Measurements from ENCODE around the gene YBEY.
"Not testable (repeated sequence)": the region's sequence is repeated elsewhere in the genome, so short reads cannot be mapped to it uniquely, and the experiment has no call there.

The YBEY gene

GRCh38 chr21:46285761-46286647, at the start of gene YBEY:
TSS of gene YBEY (plus strand) at chr21:46286342. CDS start at chr21:46286914, 572 bp downstream.
- Histone ChIP-seq H3K27ac (ENCODE audit: low read depth in 2 of 2, low read length in 2 of 2) (peak within 1 kb of the TSS; percentile 95 to 96), H3K4me3 (ENCODE audit: low read length in 2 of 2) (peak within 1 kb of the TSS; percentile 82 to 96), H3K9ac (ENCODE audit: low read depth in 1 of 2, low read length in 2 of 2) (peak within 1 kb of the TSS; percentile 80 to 91), H3K36me3 (ENCODE audit: control insufficient read depth in 2 of 2, insufficient read depth in 2 of 2, low read length in 2 of 2) (peaks cover 14 to 16% of the 10 kb centered on the region in 2 donors), H3K4me1 (ENCODE audit: control insufficient read depth in 2 of 2, insufficient read depth in 2 of 2, low read length in 2 of 2) (peaks cover 26 to 40% of the 10 kb centered on the region in 2 donors), H3K27me3 (ENCODE audit: control insufficient read depth in 2 of 2, insufficient read depth in 2 of 2, low read length in 2 of 2) (no peaks in the 10 kb centered on the region), H3K9me3 (ENCODE audit: control insufficient read depth in 2 of 2, low read length in 2 of 2) (no peaks in the 10 kb centered on the region)

- no peaks in the 10 kb centered on the region for H3K4me1 ChIP-seq (ENCODE audit: control insufficient read depth in 2 of 2, insufficient read depth in 2 of 2, low read length in 2 of 2)
- no peak overlapping the region for H3K4me3 ChIP-seq (ENCODE audit: low read length in 2 of 2)
- H3K27me3 ChIP-seq (ENCODE audit: control insufficient read depth in 2 of 2, insufficient read depth in 2 of 2, low read length in 2 of 2) = no peaks in the 10 kb centered on the region
- no peaks in the 10 kb centered on the region for H3K9me3 ChIP-seq (ENCODE audit: control insufficient read depth in 2 of 2, low read length in 2 of 2)
- no peak overlapping the region for H3K9ac ChIP-seq (ENCODE audit: low read depth in 1 of 2, low read length in 2 of 2)
- no peak overlapping the region for H3K27ac ChIP-seq (ENCODE audit: low read depth in 2 of 2, low read length in 2 of 2)
- H3K36me3 ChIP-seq (ENCODE audit: control insufficient read depth in 2 of 2, insufficient read depth in 2 of 2, low read length in 2 of 2) = peaks cover 63 to 69% of the 10 kb centered on the region in 2 donors
These were observed 48.7 kb upstream of the YBEY start for GRCh38 chr21:46237474-46237873.

GRCh38 chr21:46239817-46240325, 46.3 kb upstream of the YBEY start:
- Histone ChIP-seq H3K9ac (ENCODE audit: low read depth in 1 of 2, low read length in 2 of 2) (no peak overlapping the region), H3K4me3 (ENCODE audit: low read length in 2 of 2) (no peak overlapping the region), H3K9me3 (ENCODE audit: control insufficient read depth in 2 of 2, low read length in 2 of 2) (no peaks in the 10 kb centered on the region), H3K36me3 (ENCODE audit: control insufficient read depth in 2 of 2, insufficient read depth in 2 of 2, low read length in 2 of 2) (peaks cover 72 to 77% of the 10 kb centered on the region in 2 donors), H3K27me3 (ENCODE audit: control insufficient read depth in 2 of 2, insufficient read depth in 2 of 2, low read length in 2 of 2) (no peaks in the 10 kb centered on the region), H3K4me1 (ENCODE audit: control insufficient read depth in 2 of 2, insufficient read depth in 2 of 2, low read length in 2 of 2) (no peaks in the 10 kb centered on the region), H3K27ac (ENCODE audit: low read depth in 2 of 2, low read length in 2 of 2) (no peak overlapping the region)

- H3K27me3 ChIP-seq (ENCODE audit: control insufficient read depth in 2 of 2, insufficient read depth in 2 of 2, low read length in 2 of 2); H3K9ac ChIP-seq (ENCODE audit: low read depth in 1 of 2, low read length in 2 of 2); H3K4me3 ChIP-seq (ENCODE audit: low read length in 2 of 2); H3K9me3 ChIP-seq (ENCODE audit: control insufficient read depth in 2 of 2, low read length in 2 of 2); H3K27ac ChIP-seq (ENCODE audit: low read depth in 2 of 2, low read length in 2 of 2); H3K4me1 ChIP-seq (ENCODE audit: control insufficient read depth in 2 of 2, insufficient read depth in 2 of 2, low read length in 2 of 2): not testable (repeated sequence)
- H3K36me3 ChIP-seq (ENCODE audit: control insufficient read depth in 2 of 2, insufficient read depth in 2 of 2, low read length in 2 of 2) = peaks cover 72 to 77% of the 10 kb centered on the region in 2 donors
These were observed 44.6 kb upstream of the YBEY start for GRCh38 chr21:46241577-46241976.

- peaks cover 76 to 81% of the 10 kb centered on the region in 2 donors for H3K36me3 ChIP-seq (ENCODE audit: control insufficient read depth in 2 of 2, insufficient read depth in 2 of 2, low read length in 2 of 2)
- no peaks in the 10 kb centered on the region for H3K27me3 ChIP-seq (ENCODE audit: control insufficient read depth in 2 of 2, insufficient read depth in 2 of 2, low read length in 2 of 2)
- H3K4me3 ChIP-seq (ENCODE audit: low read length in 2 of 2) = no peak overlapping the region
- no peak overlapping the region for H3K27ac ChIP-seq (ENCODE audit: low read depth in 2 of 2, low read length in 2 of 2)
- no peak overlapping the region for H3K9ac ChIP-seq (ENCODE audit: low read depth in 1 of 2, low read length in 2 of 2)
- no peaks in the 10 kb centered on the region for H3K9me3 ChIP-seq (ENCODE audit: control insufficient read depth in 2 of 2, low read length in 2 of 2)
- H3K4me1 ChIP-seq (ENCODE audit: control insufficient read depth in 2 of 2, insufficient read depth in 2 of 2, low read length in 2 of 2) = no peaks in the 10 kb centered on the region
These were observed 42.8 kb upstream of the YBEY start for GRCh38 chr21:46243325-46243724.

GRCh38 chr21:46243960-46244361, 42.2 kb upstream of the YBEY start:
- H3K36me3 ChIP-seq (ENCODE audit: control insufficient read depth in 2 of 2, insufficient read depth in 2 of 2, low read length in 2 of 2) = peaks cover 77 to 81% of the 10 kb centered on the region in 2 donors
- no peaks in the 10 kb centered on the region for H3K27me3 ChIP-seq (ENCODE audit: control insufficient read depth in 2 of 2, insufficient read depth in 2 of 2, low read length in 2 of 2)
- H3K9ac ChIP-seq (ENCODE audit: low read depth in 1 of 2, low read length in 2 of 2) = no peak overlapping the region
- no peaks in the 10 kb centered on the region for H3K9me3 ChIP-seq (ENCODE audit: control insufficient read depth in 2 of 2, low read length in 2 of 2)
- no peaks in the 10 kb centered on the region for H3K4me1 ChIP-seq (ENCODE audit: control insufficient read depth in 2 of 2, insufficient read depth in 2 of 2, low read length in 2 of 2)
- H3K27ac ChIP-seq (ENCODE audit: low read depth in 2 of 2, low read length in 2 of 2) = no peak overlapping the region
- H3K4me3 ChIP-seq (ENCODE audit: low read length in 2 of 2) = no peak overlapping the region

GRCh38 chr21:46244602-46245001, 41.5 kb upstream of the YBEY start:
- H3K9ac ChIP-seq (ENCODE audit: low read depth in 1 of 2, low read length in 2 of 2) = no peak overlapping the region
- no peak overlapping the region for H3K4me3 ChIP-seq (ENCODE audit: low read length in 2 of 2)
- no peak overlapping the region for H3K27ac ChIP-seq (ENCODE audit: low read depth in 2 of 2, low read length in 2 of 2)
- H3K36me3 ChIP-seq (ENCODE audit: control insufficient read depth in 2 of 2, insufficient read depth in 2 of 2, low read length in 2 of 2) = peaks cover 75 to 80% of the 10 kb centered on the region in 2 donors
- H3K27me3 ChIP-seq (ENCODE audit: control insufficient read depth in 2 of 2, insufficient read depth in 2 of 2, low read length in 2 of 2) = no peaks in the 10 kb centered on the region
- H3K4me1 ChIP-seq (ENCODE audit: control insufficient read depth in 2 of 2, insufficient read depth in 2 of 2, low read length in 2 of 2) = no peaks in the 10 kb centered on the region
- H3K9me3 ChIP-seq (ENCODE audit: control insufficient read depth in 2 of 2, low read length in 2 of 2) = no peaks in the 10 kb centered on the region

GRCh38 chr21:46245213-46245915, 40.8 kb upstream of the YBEY start:
- Histone ChIP-seq H3K36me3 (ENCODE audit: control insufficient read depth in 2 of 2, insufficient read depth in 2 of 2, low read length in 2 of 2) (peaks cover 74 to 79% of the 10 kb centered on the region in 2 donors), H3K4me1 (ENCODE audit: control insufficient read depth in 2 of 2, insufficient read depth in 2 of 2, low read length in 2 of 2) (no peaks in the 10 kb centered on the region), H3K9me3 (ENCODE audit: control insufficient read depth in 2 of 2, low read length in 2 of 2) (no peaks in the 10 kb centered on the region), H3K9ac (ENCODE audit: low read depth in 1 of 2, low read length in 2 of 2) (no peak overlapping the region), H3K27me3 (ENCODE audit: control insufficient read depth in 2 of 2, insufficient read depth in 2 of 2, low read length in 2 of 2) (no peaks in the 10 kb centered on the region), H3K27ac (ENCODE audit: low read depth in 2 of 2, low read length in 2 of 2) (no peak overlapping the region), H3K4me3 (ENCODE audit: low read length in 2 of 2) (no peak overlapping the region)

- H3K36me3 ChIP-seq (ENCODE audit: control insufficient read depth in 2 of 2, insufficient read depth in 2 of 2, low read length in 2 of 2) = peaks cover 76% of the 10 kb centered on the region in 2 donors
- H3K27ac ChIP-seq (ENCODE audit: low read depth in 2 of 2, low read length in 2 of 2) = no peak overlapping the region
These were observed 39.8 kb upstream of the YBEY start for GRCh38 chr21:46246345-46246744.

More at GRCh38 chr21:46246345-46246744, 39.8 kb upstream of the YBEY start:
- no peaks in the 10 kb centered on the region for H3K27me3 ChIP-seq (ENCODE audit: control insufficient read depth in 2 of 2, insufficient read depth in 2 of 2, low read length in 2 of 2)
- H3K9me3 ChIP-seq (ENCODE audit: control insufficient read depth in 2 of 2, low read length in 2 of 2) = no peaks in the 10 kb centered on the region
- no peak overlapping the region for H3K4me3 ChIP-seq (ENCODE audit: low read length in 2 of 2)
- H3K4me1 ChIP-seq (ENCODE audit: control insufficient read depth in 2 of 2, insufficient read depth in 2 of 2, low read length in 2 of 2) = no peaks in the 10 kb centered on the region
- H3K9ac ChIP-seq (ENCODE audit: low read depth in 1 of 2, low read length in 2 of 2) = no peak overlapping the region
